NCI-H446 (cell line): Measurements from ENCODE around the gene NKD1.

Experiments used
- DNase-seq, 2 experiments: peaks; one replicate each; lab custom pipeline; 2025; lab: John Stamatoyannopoulos, UW

The NKD1 gene

DNA sequence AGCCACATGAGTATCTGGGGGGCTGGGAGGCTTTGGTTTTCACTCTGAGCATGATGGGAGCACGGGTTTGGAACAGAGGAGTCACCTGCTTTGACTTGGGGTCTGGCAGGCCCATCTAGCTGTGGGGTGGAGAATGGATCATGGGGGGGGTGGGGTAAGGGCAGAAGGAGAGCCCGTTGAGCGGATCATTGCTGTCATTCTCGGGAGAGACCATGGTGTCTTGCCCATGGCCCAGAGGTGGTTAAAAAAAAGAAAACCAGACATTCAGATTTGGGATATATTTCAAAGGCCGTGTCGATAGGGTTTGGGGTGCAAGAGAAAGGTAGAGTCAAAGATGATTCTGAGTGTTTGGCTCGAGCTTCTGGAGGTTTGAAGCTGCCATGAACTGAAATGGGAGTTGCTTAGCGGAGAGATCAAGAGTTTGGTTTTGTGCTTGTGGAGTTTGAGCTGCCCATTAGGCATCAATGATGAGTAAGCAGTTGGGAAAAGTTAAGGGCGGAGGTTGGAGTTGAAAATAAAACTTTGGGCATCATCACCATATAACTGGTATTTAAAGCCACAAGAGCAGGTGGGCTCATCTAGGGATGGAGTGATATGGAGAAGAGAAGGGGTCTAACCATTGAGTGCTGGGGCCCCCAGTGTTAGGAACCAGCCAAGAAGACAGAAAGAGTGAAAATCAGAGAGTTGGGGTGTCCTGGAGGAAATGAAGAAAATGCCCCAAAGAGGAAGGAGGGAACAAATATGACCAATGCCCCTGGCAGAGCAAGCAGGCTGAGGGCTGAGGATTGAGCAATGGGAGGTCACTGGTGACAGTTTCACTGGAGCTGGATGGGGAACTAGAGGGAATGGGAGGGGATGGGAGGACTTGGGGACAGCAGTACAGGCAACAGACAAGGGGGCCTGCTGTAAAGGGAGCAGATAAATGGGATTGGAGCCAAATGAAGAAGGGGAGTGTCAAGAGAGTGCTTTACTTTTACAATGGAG lies 147.1 kb downstream of the NKD1 start:
- DNase-seq: no peak

DNA sequence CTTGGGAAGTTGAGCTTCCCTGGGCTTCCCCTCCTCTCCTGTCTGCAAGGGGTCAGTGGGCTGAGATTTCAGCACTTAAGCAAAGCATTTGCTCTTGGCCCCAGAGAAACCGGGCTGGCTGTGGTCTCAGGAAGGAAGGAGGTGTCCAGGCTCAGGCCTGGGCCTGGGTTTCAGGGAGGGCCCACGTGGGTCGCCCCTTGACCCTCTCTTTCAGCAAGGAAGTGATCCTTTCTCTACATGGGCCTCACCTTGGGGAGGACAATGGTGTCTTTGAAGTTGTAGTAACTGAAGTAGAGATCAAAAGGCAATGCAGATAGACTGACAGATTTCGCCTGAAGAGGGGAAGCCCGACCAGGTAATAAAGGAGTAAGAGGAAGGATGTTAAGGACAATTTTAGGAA lies 147.9 kb downstream of the NKD1 start:
- no peak for DNase-seq

DNA sequence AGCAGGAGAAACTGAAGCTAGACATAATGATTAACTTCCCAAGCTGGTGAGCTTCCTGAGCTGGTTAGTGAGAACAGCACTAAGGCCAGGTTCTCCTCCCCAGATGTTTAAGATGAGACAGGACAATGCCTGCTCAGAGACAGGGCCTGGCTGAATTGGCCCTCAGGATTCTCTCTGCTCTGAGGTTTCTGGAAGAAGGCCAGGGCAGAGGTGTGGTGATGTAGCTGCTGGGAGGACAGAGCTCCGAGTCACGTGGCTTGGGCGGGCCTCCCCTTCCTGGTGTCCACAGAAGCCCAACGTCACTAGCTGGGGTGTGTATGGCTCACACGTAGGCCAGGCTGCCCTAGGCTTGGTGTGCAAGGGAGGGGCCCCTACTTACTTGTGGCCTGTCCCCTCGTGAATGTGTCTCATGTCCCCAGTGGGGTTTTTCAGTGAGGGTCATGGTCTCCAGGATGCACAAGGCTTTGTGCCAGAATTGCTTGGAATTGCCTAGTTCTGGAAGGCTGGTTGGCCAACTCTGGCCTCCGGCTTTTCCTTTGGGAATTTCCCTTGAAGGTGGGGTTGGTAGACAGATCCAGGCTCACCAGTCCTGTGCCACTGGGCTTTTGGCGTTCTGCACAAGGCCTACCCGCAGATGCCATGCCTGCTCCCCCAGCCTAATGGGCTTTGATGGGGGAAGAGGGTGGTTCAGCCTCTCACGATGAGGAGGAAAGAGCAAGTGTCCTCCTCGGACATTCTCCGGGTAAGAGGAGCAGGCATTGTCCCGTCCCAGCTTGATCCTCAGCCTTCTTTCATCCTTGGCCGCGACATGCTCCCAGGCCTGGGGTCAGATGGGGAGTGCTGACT lies 148.6 kb downstream of the NKD1 start:
- no peak for DNase-seq

DNA sequence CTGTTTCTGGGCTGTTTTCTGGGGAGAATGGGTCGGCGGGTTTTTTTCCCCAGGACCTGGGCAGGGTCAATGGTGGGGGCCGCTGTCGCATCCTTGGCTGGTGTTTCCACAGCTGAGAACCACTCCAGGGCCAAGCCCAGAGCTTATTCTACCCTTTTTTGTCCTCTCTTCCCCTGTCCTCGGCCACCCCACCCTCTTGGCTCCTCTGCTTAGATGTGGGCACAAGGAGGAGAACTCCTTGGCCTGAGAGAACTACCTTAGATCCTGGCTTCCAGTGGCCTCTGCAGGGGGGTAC lies 149.2 kb downstream of the NKD1 start:
- DNase-seq: no peak

DNA sequence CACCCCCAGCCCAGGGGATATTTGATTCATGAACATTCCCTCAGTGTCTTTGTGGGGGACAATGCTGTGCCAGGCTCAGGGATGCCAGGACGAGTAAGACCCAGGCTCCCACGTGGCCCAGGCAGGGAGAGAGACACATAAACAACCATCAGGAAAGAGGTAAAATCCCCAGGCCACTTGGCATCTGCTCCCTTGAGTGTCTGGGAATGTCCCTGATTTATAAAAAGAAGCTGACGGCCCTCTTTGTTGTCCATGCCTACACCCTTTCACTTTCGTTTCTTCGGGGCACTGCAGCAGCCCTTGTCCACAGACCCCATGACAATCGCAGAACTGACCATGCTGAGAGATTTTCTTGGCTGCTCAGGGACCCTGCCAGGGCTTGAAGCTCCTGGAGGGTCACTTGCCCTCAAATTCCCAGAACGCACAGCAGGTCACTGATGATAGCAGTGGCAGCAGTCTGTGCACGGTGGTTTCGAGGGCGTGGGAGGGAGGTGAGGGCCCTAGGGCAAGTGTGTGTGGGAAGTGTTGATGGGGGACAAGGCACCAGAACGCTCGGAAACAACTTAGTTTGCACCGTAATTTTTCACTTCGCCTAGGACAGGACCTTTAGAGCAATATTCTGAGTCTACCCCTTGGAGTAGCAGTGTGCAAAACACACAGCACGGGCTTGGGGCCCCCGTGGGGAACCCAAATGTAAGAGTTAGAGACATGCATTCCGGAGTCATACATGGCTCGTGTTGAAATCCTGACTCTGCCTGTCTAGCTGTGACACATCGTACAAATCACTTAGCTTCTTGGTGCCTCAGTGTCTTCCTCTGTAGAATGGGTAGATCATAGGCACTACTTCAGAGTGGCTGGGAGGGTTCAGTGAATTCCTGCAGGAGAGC lies 149.9 kb downstream of the NKD1 start:
- DNase-seq: no peak
